Measurements from ENCODE around the gene EML1.

The EML1 gene

GRCh38 chr14:99875836-99876235 is 82.6 kb downstream of the EML1 start:
- DNase-seq, result no peak

DNA sequence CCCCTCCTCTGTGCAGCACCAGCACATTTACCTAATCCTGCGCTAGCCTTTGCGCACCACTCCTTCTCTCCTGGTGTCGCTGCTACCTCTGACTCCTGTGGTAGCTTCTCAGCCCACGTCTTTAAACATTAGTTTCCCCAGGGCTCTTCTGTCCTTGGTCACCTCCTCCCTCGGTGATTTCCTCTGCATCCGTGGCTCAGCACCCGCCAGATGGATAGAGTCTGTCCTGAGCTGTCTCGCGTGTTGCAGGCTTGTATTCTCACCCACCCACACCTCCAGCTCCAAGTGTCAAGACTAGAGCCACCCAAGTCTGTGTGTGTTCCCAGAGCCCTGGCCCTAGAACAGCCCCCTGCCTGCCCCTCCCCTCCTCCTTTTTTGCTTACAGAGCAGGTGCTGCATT is 83.2 kb downstream of the EML1 start:
- DNase-seq, result no peak

- no peak for DNase-seq
Observed at GRCh38 chr14:99878563-99878962, 85.3 kb downstream of the EML1 start.

GRCh38 chr14:99879401-99880295 is 86.4 kb downstream of the EML1 start:
- DNase-seq, result no peak

- no peak for DNase-seq
Observed at GRCh38 chr14:99880651-99881420, 87.6 kb downstream of the EML1 start.

DNA sequence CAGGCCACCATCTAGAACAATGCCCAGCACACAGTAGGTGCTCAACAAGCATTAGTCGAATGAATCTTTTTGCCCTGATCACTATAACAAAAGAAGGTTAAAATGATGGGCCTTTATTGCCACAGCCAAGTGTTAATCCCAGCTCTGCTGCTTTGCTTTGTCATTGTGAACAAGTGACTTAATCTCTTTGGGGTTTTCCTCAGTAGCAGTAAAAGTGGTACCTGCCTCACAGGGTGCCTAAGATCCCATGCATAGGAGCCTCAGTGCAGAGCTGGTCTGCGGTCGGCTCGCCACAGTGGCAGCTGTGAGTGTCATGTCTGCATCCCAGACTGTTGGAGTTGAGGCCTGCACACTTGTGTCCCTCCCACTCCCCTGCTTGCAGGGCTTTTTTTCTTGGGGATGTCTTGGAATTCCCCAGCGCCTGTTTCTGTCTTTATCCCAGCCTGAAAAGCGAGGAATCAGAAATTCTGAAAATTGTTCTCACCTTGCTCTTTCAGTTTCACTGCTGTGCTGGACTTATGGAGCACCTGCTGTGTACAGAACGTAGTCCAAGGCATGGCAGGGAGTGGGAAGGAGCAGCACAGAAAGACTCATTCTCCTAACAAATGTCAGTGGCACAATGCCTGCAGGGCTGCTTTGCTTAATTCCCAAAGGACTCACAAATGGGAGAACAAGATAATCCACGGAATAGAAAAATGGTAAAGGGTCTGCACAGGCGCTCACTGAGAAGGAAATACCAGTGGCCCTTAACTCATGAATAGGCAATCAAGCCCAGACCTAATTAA is 90.8 kb downstream of the EML1 start:
- DNase-seq, result no peak

GRCh38 chr14:99884834-99885648 is 91.8 kb downstream of the EML1 start:
- no peak for DNase-seq

DNA sequence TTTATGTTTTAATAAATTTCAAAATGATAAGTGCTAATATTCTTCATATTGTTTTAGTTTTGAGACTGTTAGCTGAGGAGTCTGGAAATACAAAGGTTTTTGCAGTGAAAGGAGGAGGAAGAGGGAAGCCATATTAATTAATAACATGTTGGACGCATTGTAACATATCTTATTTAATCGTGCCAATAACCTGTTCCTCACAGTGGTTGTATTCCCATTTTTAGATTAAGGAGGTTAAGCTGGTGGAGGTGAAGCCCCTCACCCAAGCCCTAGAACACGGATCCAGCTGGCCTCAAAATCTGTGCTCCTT is 92.4 kb downstream of the EML1 start:
- no peak for DNase-seq

DNA sequence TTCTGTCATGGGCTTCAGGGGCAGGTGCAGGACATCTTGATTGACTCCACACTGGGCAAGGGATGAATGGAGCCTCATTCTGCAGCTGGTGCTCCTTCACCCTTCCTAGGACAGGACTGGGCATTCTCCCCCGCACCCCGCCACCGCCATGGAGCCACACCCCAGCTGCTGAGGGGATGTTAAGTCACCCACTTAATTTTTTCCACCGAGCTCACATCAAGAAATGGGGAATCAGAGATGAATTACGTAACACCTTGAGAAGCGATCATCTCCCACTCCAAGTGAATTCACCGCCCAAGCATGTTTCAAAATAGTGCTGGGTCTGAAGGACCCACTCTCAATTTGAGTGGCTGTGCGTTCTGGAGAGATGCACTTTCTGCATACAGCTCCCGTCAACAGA is 94.2 kb downstream of the EML1 start:
- no peak for DNase-seq

- DNase-seq, result no peak
Observed at GRCh38 chr14:99888149-99888548, 94.9 kb downstream of the EML1 start.

GRCh38 chr14:99889268-99889667 is 96.1 kb downstream of the EML1 start:
- no peak for DNase-seq

DNA sequence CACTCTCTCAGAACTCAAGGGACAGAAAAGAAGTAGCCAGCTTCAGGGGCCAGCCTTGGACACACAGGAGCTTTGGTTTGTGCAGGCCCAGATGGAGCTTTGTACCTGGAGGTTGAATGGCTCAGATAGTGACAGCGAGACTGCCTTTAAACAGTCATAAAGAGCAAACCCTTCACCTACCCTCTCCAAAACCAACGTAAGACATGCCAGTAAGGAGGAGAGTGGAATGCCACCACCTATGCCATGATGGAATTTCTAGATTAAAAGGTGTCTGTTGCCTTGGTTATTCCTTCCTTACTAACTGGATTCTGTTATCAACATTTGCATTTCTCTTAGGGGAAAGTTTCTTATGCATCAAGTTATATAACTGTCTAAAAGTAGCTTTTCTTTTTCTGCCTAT is 98.1 kb downstream of the EML1 start:
- DNase-seq, result no peak

GRCh38 chr14:99891900-99892299 is 98.7 kb downstream of the EML1 start:
- no peak for DNase-seq

- DNase-seq, result no peak
Observed at GRCh38 chr14:99892406-99892805, 99.2 kb downstream of the EML1 start.

GRCh38 chr14:99896361-99896760 is 103.1 kb downstream of the EML1 start:
- DNase-seq, result no peak

GRCh38 chr14:99899578-99900178 is 106.5 kb downstream of the EML1 start:
- DNase-seq, result no peak

- DNase-seq, result no peak
Observed at GRCh38 chr14:99902925-99903324, 109.7 kb downstream of the EML1 start.

DNA sequence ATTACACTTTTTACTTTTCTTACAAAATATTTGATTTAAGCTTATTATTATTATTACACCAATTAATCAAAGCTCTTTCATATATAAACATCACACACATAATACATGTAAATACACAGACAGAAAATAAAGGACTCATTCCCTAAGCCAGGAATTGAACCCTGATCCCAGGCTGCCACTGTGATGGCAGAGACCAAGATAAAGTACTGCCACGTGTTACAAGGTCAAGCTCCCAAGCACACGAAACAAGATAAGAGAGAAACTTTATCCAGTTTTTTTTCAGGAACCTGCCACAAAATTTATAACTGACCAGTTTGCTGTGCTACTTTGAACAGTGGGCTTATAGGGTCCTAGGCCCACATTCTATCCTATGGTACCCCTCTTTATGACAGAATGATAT is 111.3 kb downstream of the EML1 start:
- DNase-seq, result no peak

DNA sequence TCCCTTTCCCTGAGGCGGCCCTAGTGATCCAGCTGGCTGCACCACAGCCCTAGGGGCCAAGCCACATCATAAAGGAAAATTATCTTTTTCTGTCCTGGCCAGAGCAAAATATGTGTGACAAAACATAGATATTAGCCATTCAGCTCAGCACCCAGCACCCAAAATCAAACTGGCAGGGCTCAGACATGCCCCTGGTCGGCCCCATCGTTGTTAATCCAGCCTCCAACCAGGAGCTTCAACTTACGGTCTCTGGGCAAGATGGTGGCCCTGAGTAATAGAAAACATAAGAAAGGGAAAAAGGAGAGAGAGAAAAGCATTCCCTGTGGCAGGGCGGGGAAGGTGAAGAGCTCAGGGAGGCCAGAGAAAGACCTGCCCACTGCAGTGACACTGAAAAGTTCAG is 111.9 kb downstream of the EML1 start:
- no peak for DNase-seq

DNA sequence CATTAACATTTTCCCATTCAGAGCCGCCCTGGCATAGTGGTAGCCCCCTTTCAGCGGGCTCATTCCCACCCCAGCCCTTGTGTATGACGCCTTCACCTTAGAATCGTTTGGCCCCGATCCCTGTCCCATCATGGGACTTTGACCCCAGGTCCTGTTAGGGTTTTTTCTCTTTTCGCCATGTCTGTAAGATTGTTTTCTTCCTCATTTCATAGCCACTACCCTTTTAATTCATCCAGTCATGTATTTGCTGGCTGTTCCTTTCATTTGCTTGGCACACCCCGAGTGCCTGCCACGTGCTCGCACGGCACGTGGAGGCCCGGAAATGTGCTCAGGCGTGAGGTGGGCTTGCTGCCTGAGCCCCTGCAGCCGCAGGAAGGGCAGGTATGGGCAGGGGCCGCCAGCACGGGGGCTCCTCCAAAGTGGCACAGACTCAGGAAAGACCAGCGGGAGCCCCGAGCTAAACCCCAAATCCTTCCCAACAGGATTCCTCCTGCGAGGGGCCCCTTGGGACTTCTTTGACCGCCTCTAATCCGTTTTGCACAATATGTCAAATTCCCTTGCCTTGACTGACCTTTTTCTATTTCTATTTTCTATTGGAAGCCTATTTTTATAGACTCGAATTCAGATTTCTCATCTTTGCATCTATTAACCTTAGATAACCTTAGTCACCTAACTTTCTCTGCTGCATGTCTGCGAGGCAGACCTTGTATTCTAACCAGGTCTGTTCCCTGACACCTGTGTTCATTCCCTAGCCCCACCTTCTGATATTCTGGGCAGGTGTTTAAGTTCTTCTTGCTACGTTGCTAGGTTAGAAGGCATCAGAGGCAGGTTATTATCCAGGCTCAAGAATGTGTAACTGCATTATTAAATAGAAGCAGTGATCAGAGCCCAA is 114.8 kb downstream of the EML1 start:
- no peak for DNase-seq

GRCh38 chr14:99908653-99909250 is 115.5 kb downstream of the EML1 start:
- no peak for DNase-seq
